LoVo (cell line): ENCODE results near the gene FGD3.
A peak's percentile ranks its signal among the peaks of the same experiment; 100 is the strongest.

Source experiments
- DNase-seq: peaks from one replicate; pipeline ENCODE4 v3.0.0-alpha.2; 2016; ENCODE audit warnings: low spot score

Gene FGD3

GRCh38 chr9:92960561-92961290 lies 13.4 kb downstream of the FGD3 start:
- DNase-seq: no peak

GRCh38 chr9:92961627-92962302 lies 14.4 kb downstream of the FGD3 start:
- DNase-seq: no peak

GRCh38 chr9:92962303-92962649 lies 15.0 kb downstream of the FGD3 start:
- no peak for DNase-seq

GRCh38 chr9:92962846-92963245 lies 15.5 kb downstream of the FGD3 start:
- no peak for DNase-seq

- no peak for DNase-seq
Observed at GRCh38 chr9:92963831-92964606, 16.7 kb downstream of the FGD3 start.

- DNase-seq: no peak
Observed at GRCh38 chr9:92964607-92965060, 17.3 kb downstream of the FGD3 start.

GRCh38 chr9:92965061-92965758 lies 17.9 kb downstream of the FGD3 start:
- DNase-seq: no peak

GRCh38 chr9:92965759-92966517 lies 18.6 kb downstream of the FGD3 start:
- no peak for DNase-seq

GRCh38 chr9:92966518-92966800 lies 19.1 kb downstream of the FGD3 start:
- DNase-seq: no peak

GRCh38 chr9:92968081-92968480 lies 20.8 kb downstream of the FGD3 start:
- no peak for DNase-seq

GRCh38 chr9:92969516-92970466 lies 22.5 kb downstream of the FGD3 start:
- DNase-seq: no peak

GRCh38 chr9:92970467-92970923 lies 23.2 kb downstream of the FGD3 start:
- peak; percentile 5 for DNase-seq

- no peak for DNase-seq
Observed at GRCh38 chr9:92971121-92971520, 23.8 kb downstream of the FGD3 start.

GRCh38 chr9:92971776-92972175 lies 24.5 kb downstream of the FGD3 start:
- DNase-seq: no peak

- no peak for DNase-seq
Observed at GRCh38 chr9:92973700-92974099, 26.4 kb downstream of the FGD3 start.

- DNase-seq: peak; percentile 62
Observed at GRCh38 chr9:92974161-92974661, 26.9 kb downstream of the FGD3 start.

- no peak for DNase-seq
Observed at GRCh38 chr9:92974761-92975755, 27.7 kb downstream of the FGD3 start.

GRCh38 chr9:92976431-92976830 lies 29.1 kb downstream of the FGD3 start:
- no peak for DNase-seq

GRCh38 chr9:92977279-92977678 lies 30.0 kb downstream of the FGD3 start:
- no peak for DNase-seq
